ENCODE results near the gene COP1.

Gene COP1

DNA sequence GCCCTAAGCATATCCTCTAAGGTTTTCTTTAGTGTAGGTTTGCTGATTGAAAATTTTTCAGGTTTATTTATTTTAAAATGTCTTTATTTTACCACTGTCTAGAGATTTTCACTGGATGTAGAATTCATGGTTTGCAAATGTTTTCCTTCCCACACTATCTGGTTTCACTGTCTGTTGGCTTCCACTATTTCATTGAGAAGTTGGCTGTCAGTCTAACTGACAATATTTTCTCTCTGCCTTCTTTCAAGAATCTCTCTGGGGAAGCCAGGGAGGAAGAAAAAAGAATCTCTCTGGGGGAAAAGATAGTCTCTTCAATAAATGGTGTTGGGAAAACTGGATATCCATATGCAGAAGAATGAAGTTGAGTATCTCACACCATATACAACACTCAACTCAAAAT is 226.0 kb downstream of the COP1 start:
- Histone ChIP-seq H3K27ac (ENCODE audit: low read length) (no peak overlapping the region), H3K27me3 (ENCODE audit: insufficient read depth, low read length, poor library complexity) (no peaks in the 10 kb centered on the region), H3K9me3 (ENCODE audit: insufficient read depth, low read length, severe bottlenecking) (peaks cover 16% of the 10 kb centered on the region), H3K9ac (ENCODE audit: low read depth, low read length) (no peak overlapping the region), H3K4me3 (ENCODE audit: low read depth in 1 of 2, low read length in 2 of 2) (no peak overlapping the region), H3K4me2 (ENCODE audit: insufficient read depth, low read length) (no peak overlapping the region), H3K4me1 (ENCODE audit: insufficient read depth, low read length) (no peaks in the 10 kb centered on the region), H3K36me3 (ENCODE audit: insufficient read depth, low read length) (peaks cover 50% of the 10 kb centered on the region), H2AFZ (ENCODE audit: low read depth, low read length) (no peak overlapping the region), H3K79me2 (ENCODE audit: insufficient read depth, low read length) (no peaks in the 10 kb centered on the region), H4K20me1 (ENCODE audit: insufficient read depth, low read length) (no peaks in the 10 kb centered on the region)
- no peak for ATAC-seq (ENCODE audit: insufficient read depth, low read depth)
- no peak for DNase-seq
- TF ChIP-seq, protein P1, sequence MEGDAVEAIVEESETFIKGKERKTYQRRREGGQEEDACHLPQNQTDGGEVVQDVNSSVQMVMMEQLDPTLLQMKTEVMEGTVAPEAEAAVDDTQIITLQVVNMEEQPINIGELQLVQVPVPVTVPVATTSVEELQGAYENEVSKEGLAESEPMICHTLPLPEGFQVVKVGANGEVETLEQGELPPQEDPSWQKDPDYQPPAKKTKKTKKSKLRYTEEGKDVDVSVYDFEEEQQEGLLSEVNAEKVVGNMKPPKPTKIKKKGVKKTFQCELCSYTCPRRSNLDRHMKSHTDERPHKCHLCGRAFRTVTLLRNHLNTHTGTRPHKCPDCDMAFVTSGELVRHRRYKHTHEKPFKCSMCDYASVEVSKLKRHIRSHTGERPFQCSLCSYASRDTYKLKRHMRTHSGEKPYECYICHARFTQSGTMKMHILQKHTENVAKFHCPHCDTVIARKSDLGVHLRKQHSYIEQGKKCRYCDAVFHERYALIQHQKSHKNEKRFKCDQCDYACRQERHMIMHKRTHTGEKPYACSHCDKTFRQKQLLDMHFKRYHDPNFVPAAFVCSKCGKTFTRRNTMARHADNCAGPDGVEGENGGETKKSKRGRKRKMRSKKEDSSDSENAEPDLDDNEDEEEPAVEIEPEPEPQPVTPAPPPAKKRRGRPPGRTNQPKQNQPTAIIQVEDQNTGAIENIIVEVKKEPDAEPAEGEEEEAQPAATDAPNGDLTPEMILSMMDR (IDR thresholded peaks at IDR 0.05; ENCODE audit: borderline replicate concordance, extremely low read depth, low read length, poor library complexity, severe bottlenecking): no peak

DNA sequence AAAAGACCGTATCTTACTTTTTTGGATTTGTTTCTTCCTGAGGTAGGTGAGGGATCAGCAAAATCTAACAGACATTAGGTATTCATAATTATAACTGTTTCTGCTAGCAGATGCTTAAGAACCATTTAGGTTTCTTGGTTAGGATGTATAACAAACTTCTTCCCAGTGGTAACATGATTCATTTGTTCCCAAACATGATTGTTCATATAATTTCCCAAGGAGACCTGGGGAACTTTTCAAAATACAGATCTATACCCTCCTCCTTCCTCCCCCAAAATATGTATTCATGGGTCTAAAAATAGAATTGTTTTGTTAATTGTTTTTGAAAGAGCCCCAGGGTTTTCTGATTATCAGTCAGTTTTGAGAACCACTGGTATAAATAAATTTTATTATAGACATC is 228.2 kb downstream of the COP1 start:
- TF ChIP-seq, protein P1 (IDR thresholded peaks at IDR 0.05; ENCODE audit: borderline replicate concordance, extremely low read depth, low read length, poor library complexity, severe bottlenecking): no peak
- no peak for TF ChIP-seq EZH2 (IDR thresholded peaks at IDR 0.05; ENCODE audit: borderline replicate concordance, low read depth, low read length, severe bottlenecking)
- Histone ChIP-seq H3K9ac (ENCODE audit: low read depth, low read length) (no peak overlapping the region), H3K4me2 (ENCODE audit: insufficient read depth, low read length) (no peak overlapping the region), H3K27me3 (ENCODE audit: insufficient read depth, low read length, poor library complexity) (no peaks in the 10 kb centered on the region), H4K20me1 (ENCODE audit: insufficient read depth, low read length) (no peaks in the 10 kb centered on the region), H3K36me3 (ENCODE audit: insufficient read depth, low read length) (peaks cover 34% of the 10 kb centered on the region), H3K79me2 (ENCODE audit: insufficient read depth, low read length) (no peaks in the 10 kb centered on the region), H3K27ac (ENCODE audit: low read length) (no peak overlapping the region), H2AFZ (ENCODE audit: low read depth, low read length) (no peak overlapping the region), H3K4me1 (ENCODE audit: insufficient read depth, low read length) (no peaks in the 10 kb centered on the region), H3K4me3 (ENCODE audit: low read depth in 1 of 2, low read length in 2 of 2) (no peak overlapping the region), H3K9me3 (ENCODE audit: insufficient read depth, low read length, severe bottlenecking) (peaks cover 5% of the 10 kb centered on the region)
- no peak for ATAC-seq (ENCODE audit: insufficient read depth, low read depth)
- no peak for DNase-seq

- H4K20me1 ChIP-seq (ENCODE audit: insufficient read depth, low read length): no peaks in the 10 kb centered on the region
- no peak overlapping the region for H3K4me2 ChIP-seq (ENCODE audit: insufficient read depth, low read length)
- H3K27ac ChIP-seq (ENCODE audit: low read length): no peak overlapping the region
- DNase-seq (no peak), ATAC-seq (ENCODE audit: insufficient read depth, low read depth) (no peak)
- H3K36me3 ChIP-seq (ENCODE audit: insufficient read depth, low read length): peaks cover 33% of the 10 kb centered on the region
- H3K4me1 ChIP-seq (ENCODE audit: insufficient read depth, low read length): no peaks in the 10 kb centered on the region
- H3K9me3 ChIP-seq (ENCODE audit: insufficient read depth, low read length, severe bottlenecking): peaks cover under 1% of the 10 kb centered on the region
- TF ChIP-seq EZH2 (IDR thresholded peaks at IDR 0.05; ENCODE audit: borderline replicate concordance, low read depth, low read length, severe bottlenecking): no peak
- TF ChIP-seq, protein P1 (IDR thresholded peaks at IDR 0.05; ENCODE audit: borderline replicate concordance, extremely low read depth, low read length, poor library complexity, severe bottlenecking): no peak
- no peak overlapping the region for H2AFZ ChIP-seq (ENCODE audit: low read depth, low read length)
- H3K9ac ChIP-seq (ENCODE audit: low read depth, low read length): no peak overlapping the region
- H3K79me2 ChIP-seq (ENCODE audit: insufficient read depth, low read length): no peaks in the 10 kb centered on the region
- no peaks in the 10 kb centered on the region for H3K27me3 ChIP-seq (ENCODE audit: insufficient read depth, low read length, poor library complexity)
- H3K4me3 ChIP-seq (ENCODE audit: low read depth in 1 of 2, low read length in 2 of 2): no peak overlapping the region
These were observed 228.6 kb downstream of the COP1 start for GRCh38 chr1:175978476-175978875.
